ENCODE measurements around the gene RXRA.

- no peak for TF ChIP-seq POLR2A (IDR thresholded peaks at IDR 0.05)
- no peak for TF ChIP-seq CTCF (IDR thresholded peaks at IDR 0.05)
These were observed 1.7 kb upstream of the RXRA start for GRCh38 chr9:134324359-134325095.

Data from adrenal gland (tissue), 5 donors.